Caco-2 (cell line): Measurements from ENCODE around the gene PLEKHA5. TPM values are rescaled to one million over a fixed set of nuclear protein-coding genes. Genes with fewer than 3 reads are reported as not detected.
A peak's percentile ranks its signal among the peaks of the same experiment; 100 is the strongest.

Experiments used
- BruUV-seq: library from RNA; stranded (reverse); fragments of 400-500 nt; replicated peaks from 2 replicates; lab custom pipeline; 2021; lab: Mats Ljungman, UMichigan
- CTCF ChIA-PET: fragments of 300-600 bp; sonication (Branson Sonifier 250); formaldehyde crosslinking; loops from one replicate; lab custom pipeline; 2022; ENCODE audit warnings: antibody characterized with exemption; lab: Charles Lee
- POLR2A ChIA-PET: fragments of 300-600 bp; sonication (Branson Sonifier 250); formaldehyde crosslinking; loops from one replicate; lab custom pipeline; 2022; ENCODE audit warnings: antibody characterized with exemption; lab: Charles Lee
- DNase-seq, 2 experiments: peaks; one replicate each; pipeline versions ENCODE4 v3.0.0 to v3.0.0-alpha.2; 2020 to 2022
- H3K27me3 ChIP-seq: replicated peaks from 2 replicates; pipeline ENCODE4 v1.6.0; 2011; ENCODE audit warnings: low read length; ENCODE audit not compliant: control insufficient read depth, insufficient read depth
- H3K36me3 ChIP-seq: 2 replicates; pipeline ENCODE4 v1.5.1; 2011; ENCODE audit warnings: low read length; ENCODE audit not compliant: control insufficient read depth, insufficient read depth
- H3K4me1 ChIP-seq: fragments of 250-450 bp; sonication (Bioruptor Pico); 2 replicates; pipeline ENCODE4 v1.5.1; 2020; ENCODE audit warnings: mild to moderate bottlenecking
- H3K4me3 ChIP-seq: 2 replicates; pipeline ENCODE4 v1.5.1; 2011; ENCODE audit warnings: low read depth, mild to moderate bottlenecking, control low read depth, low read length
- H3K9me3 ChIP-seq: fragments of 250-450 bp; sonication (Bioruptor Pico); 2 replicates; pipeline ENCODE4 v1.5.1; 2020; ENCODE audit warnings: mild to moderate bottlenecking, moderate library complexity
- H3K27ac Mint-ChIP-seq: one replicate; pipeline ENCODE4 v1.8.0; 2022; ENCODE audit warnings: mixed read lengths; ENCODE audit not compliant: unreplicated experiment
- H3K27me3 Mint-ChIP-seq: one replicate; pipeline ENCODE4 v1.8.0; 2022; ENCODE audit warnings: mixed read lengths; ENCODE audit not compliant: insufficient read depth, unreplicated experiment
- H3K36me3 Mint-ChIP-seq: one replicate; pipeline ENCODE4 v1.8.0; 2022; ENCODE audit warnings: mild to moderate bottlenecking, mixed read lengths; ENCODE audit not compliant: insufficient read depth, unreplicated experiment
- H3K4me1 Mint-ChIP-seq: one replicate; pipeline ENCODE4 v1.8.0; 2022; ENCODE audit warnings: low read depth, mixed read lengths; ENCODE audit not compliant: unreplicated experiment
- H3K4me3 Mint-ChIP-seq: one replicate; pipeline ENCODE4 v1.8.0; 2022; ENCODE audit warnings: mild to moderate bottlenecking, moderate library complexity, mixed read lengths; ENCODE audit not compliant: unreplicated experiment
- H3K9me3 Mint-ChIP-seq: one replicate; pipeline ENCODE4 v1.8.0; 2022; ENCODE audit warnings: mixed read lengths; ENCODE audit not compliant: unreplicated experiment
- intact Hi-C: fragments of 100-400 bp; cut with micrococcal nuclease; formaldehyde crosslinking; loops from one replicate; pipeline ENCODE4 v1.10.0; 2022; ENCODE audit not compliant: unreplicated experiment
- total RNA-seq: library from RNA; stranded (reverse); gene quantifications from 2 replicates; pipeline ENCODE4 v1.2.3, GENCODE V29; 2022
- TF ChIP-seq, protein P1 (sequence below), 2 experiments: fragments of 200-600 bp in 1 of 2; IDR thresholded peaks; 1 replicate in 1 of 2; 2 replicates in 1 of 2; pipeline versions ENCODE4 v1.5.1 to v1.8.0; 2011 to 2022; ENCODE audit warnings: antibody characterized with exemption in 1 of 2, control low read depth in 1 of 2, inconsistent platforms in 1 of 2, low read depth in 1 of 2, low read length in 1 of 2, mild to moderate bottlenecking in 1 of 2, moderate library complexity in 1 of 2; ENCODE audit not compliant: insufficient read depth in 1 of 2, severe bottlenecking in 1 of 2, unreplicated experiment in 1 of 2

The PLEKHA5 gene
- total RNA-seq, 1 experiment from 2014 or later: 69.1 TPM

DNA sequence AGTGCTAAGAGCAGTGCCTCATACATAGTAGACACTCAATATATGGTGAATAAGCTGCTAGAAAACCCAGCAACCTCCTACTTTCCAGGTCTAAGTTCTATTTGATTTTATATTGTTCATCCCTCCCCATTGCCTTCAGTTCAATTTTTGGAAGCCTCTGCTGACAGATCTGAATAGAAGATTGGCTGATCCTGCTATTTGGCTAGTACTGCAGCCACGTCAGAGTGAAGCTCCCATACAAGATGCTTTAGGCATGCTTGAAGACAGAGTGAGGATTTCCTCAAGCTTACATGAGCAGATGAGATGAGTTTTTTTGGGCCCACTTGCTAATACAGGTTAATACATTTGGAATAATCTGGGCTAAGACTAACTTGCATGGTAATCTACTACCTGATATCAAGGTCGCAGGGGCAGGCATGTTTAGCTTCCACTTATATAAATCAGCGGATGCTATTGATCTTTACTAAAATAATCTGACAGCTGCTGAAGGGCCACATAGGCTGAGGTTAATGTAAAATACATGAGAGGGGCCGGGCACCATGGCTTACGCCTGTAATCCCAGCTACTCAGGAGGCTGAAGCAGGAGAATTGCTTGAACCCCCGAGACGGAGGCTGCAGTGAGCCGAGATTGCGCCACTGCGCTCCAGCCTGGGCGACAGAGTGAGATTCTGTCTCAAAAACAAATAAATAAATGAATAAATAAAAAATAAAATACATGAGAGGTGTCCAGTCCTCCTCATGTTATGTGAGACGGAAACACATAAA, 293.8 kb downstream of the PLEKHA5 start:
- ChIA-PET CTCF (no interaction called here), POLR2A (no interaction called here)
- Histone ChIP-seq H3K36me3 (no peaks in the 10 kb centered on the region), H3K9me3 (0 out of 2 replicates have a peak, but pooled peaks cover 3% of the 10 kb centered on the region), H3K4me1 (no peaks in the 10 kb centered on the region), H3K27me3 (no peaks in the 10 kb centered on the region), H3K4me3 (no peak overlapping the region)
- intact Hi-C loops: no loop called here
- Mint-ChIP-seq H3K4me1 (no peaks in the 10 kb centered on the region), H3K9me3 (peaks cover 5% of the 10 kb centered on the region), H3K4me3 (no peak overlapping the region), H3K36me3 (no peaks in the 10 kb centered on the region), H3K27me3 (no peaks in the 10 kb centered on the region), H3K27ac (no peak overlapping the region)
- DNase-seq: peak in 1 of 2 experiments; percentile 2
- TF ChIP-seq, protein P1, sequence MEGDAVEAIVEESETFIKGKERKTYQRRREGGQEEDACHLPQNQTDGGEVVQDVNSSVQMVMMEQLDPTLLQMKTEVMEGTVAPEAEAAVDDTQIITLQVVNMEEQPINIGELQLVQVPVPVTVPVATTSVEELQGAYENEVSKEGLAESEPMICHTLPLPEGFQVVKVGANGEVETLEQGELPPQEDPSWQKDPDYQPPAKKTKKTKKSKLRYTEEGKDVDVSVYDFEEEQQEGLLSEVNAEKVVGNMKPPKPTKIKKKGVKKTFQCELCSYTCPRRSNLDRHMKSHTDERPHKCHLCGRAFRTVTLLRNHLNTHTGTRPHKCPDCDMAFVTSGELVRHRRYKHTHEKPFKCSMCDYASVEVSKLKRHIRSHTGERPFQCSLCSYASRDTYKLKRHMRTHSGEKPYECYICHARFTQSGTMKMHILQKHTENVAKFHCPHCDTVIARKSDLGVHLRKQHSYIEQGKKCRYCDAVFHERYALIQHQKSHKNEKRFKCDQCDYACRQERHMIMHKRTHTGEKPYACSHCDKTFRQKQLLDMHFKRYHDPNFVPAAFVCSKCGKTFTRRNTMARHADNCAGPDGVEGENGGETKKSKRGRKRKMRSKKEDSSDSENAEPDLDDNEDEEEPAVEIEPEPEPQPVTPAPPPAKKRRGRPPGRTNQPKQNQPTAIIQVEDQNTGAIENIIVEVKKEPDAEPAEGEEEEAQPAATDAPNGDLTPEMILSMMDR (IDR thresholded peaks at IDR 0.05; ENCODE audit: insufficient read depth in 1 of 2, low read depth in 1 of 2, low read length in 1 of 2, severe bottlenecking in 1 of 2, unreplicated experiment in 1 of 2): no peak
- BruUV-seq: no TSS peak
